IPS-18c (cell line): ENCODE results near the gene EIF4A3.

ENCODE experiments used
- H3K4me3 ChIP-seq: 2 replicates; pipeline ENCODE4 v1.7.0; 2013; ENCODE audit warnings: low read depth, mild to moderate bottlenecking, low read length, moderate library complexity; ENCODE audit not compliant: insufficient read depth
- H3K9me3 ChIP-seq: one replicate; pipeline ENCODE4 v1.6.1; 2013; ENCODE audit warnings: mild to moderate bottlenecking, low read length, moderate library complexity; ENCODE audit not compliant: control insufficient read depth, insufficient read depth

EIF4A3 gene

DNA sequence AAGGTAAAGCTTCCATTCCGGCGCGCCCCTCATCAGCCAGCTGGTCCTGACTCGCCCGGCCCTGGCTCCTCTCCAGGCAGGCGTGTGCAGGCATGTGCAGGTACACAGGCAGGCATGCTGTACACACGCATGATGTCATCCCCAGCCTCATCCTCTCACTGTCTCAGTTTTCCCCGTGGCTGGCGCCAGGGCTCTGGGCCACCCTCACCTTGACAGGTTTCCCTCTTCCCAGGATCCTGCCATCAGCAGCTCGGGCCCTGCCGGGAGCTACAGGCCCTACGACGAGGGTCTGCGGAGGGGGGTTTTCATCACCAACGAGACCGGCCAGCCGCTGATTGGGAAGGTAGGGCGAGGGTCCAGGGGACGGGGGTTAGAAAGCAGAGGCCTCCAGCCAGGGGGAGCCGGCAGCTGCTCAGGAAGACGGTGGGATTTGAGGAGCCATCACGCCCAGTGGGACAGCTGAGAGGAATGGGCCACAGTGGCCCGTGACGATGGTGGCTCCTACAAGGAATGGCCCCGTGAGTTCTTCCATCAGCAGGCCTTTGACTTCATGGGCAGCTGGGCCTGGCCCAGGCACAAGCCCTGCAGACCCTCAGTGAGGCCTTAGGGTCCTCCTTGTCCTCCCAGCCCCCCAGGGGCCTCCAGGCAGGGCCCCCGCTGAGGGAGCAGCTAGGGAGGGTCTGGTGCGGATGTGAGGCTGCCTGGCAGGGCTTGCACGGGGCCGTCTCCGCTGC is 37.0 kb downstream of the EIF4A3 start:
- H3K4me3 ChIP-seq = no peak overlapping the region
- H3K9me3 ChIP-seq = no peaks in the 10 kb centered on the region

DNA sequence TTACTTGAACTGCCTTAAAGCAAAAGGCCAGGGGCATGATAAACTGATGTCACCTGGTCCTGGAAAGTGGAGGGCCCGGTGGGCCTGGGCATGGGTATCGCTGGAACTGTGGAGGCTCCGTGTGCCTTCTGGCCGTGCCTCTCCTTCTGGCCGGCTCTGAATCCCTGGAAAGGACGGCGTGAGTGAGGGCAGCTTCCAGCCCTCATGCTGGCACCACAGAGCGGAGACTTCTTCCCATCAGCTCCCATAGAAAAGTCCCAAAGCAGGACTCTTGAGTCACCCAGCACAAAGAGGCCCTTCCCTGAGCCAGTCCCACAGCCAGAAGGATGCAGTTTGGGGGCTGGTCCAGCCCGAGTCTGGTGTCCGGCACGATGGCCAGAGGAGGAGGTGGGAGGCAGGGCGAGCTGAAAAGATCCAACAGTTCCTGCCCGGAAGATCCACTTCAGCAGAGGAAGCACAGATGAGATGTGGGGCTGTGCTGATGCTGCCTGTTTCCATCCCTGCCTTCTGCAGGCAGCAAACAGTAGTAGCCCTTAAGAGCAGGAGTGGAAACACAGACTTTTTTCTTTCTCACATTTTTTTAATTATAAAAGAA is 37.8 kb downstream of the EIF4A3 start:
- Histone ChIP-seq H3K4me3 (no peak overlapping the region), H3K9me3 (no peaks in the 10 kb centered on the region)

DNA sequence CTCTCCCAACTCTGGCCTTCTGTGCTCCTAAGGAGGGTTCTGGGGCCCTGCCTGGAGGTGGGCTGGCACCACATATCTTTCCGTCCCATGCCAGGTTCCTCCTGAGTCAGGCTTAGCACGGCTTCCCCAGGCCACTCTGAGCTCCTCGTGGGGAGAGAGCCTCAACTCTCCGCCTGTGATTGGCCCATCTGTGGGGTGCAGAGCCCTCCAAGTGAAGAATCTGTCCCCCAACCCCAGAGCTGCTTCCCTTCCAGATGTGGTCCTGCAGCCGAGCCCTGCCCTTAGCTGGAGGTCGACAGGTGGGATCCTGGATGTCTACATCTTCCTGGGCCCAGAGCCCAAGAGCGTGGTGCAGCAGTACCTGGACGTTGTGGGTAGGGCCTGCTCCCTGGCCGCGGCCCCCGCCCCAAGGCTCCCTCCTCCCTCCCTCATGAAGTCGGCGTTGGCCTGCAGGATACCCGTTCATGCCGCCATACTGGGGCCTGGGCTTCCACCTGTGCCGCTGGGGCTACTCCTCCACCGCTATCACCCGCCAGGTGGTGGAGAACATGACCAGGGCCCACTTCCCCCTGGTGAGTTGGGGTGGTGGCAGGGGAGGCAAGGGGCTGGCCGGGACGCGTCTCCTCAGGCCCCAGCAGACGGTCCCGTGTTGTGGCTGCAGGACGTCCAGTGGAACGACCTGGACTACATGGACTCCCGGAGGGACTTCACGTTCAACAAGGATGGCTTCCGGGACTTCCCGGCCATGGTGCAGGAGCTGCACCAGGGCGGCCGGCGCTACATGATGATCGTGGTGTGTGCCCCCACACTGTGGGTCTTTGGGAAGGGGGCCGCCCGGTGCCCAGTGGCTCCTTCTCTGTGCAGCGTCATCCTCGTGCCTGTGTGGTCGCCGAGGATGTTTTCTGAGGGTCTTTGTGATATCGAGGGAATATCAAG is 38.6 kb downstream of the EIF4A3 start:
- no peak overlapping the region for H3K4me3 ChIP-seq
- H3K9me3 ChIP-seq = no peaks in the 10 kb centered on the region

DNA sequence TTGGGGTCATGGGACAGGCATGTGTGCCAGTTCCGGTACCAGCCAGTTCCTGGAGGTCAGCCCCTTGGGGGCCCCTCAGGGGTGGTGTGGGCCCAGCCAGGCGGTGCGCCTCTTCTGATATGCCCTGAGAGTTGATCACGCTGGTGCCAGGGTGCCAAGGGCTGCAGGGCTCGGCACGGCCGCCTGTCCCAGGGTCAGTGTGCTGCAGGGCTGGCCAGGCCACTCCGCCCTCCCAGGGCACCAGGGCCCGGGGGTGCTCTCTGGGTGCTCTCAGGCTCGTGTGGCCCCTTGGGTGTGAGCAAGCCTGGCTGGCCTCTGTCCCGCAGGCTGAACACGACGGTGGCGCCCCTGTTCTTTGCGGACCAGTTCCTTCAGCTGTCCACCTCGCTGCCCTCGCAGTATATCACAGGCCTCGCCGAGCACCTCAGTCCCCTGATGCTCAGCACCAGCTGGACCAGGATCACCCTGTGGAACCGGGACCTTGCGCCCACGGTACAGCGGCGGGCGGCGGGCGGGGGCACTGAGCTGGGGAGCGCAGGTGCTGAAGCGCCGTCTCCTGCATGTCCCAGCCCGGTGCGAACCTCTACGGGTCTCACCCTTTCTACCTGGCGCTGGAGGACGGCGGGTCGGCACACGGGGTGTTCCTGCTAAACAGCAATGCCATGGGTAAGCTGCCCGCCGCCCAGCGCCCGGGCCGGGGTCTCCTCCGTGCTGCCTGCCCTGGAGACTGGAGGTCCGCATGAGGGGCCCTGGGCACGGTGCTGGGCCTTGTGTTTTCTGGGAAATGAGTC is 39.5 kb downstream of the EIF4A3 start:
- Histone ChIP-seq H3K9me3 (no peaks in the 10 kb centered on the region), H3K4me3 (no peak overlapping the region)

DNA sequence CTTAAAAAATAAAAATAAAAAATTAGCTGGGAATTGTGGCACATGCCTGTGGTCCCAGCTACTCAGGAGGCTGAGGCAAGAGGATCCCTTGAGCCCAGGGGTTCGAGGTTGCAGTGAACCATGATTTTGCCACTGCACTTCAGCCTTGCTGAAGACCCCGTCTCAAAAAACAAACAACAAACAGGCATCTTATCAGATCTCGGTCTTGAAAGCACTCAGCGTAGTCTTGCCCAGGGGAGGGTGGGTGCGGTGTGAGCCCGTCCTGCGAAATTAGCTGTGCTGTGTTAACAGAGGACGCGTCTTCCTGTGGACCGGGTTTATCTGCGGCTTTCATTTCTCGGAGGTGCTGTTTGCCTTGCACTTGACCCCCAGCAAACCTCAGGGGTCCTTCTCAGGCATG is 40.2 kb downstream of the EIF4A3 start:
- no peak overlapping the region for H3K4me3 ChIP-seq

DNA sequence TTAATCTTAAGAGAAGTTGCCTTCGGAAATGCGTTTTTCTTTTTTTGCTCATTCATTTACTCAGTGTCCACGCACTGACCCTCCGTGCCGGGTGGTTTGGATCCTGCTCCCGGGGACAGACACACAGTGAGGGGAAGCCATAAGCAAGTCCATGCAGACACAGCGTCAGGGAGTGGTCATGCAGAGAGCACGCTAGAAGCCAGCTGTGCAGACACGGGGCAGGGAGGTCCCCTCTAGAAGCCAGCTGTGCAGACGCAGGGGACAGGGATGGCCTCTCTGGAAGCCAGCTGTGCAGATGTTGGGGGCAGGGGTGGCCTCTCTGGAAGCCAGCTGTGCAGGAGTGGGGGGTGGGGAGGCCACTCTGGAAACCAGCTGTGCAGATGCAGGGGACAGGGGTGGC is 40.8 kb downstream of the EIF4A3 start:
- no peak overlapping the region for H3K4me3 ChIP-seq
- no peaks in the 10 kb centered on the region for H3K9me3 ChIP-seq

More for the DNA sequence above, 40.2 kb downstream of the EIF4A3 start:
- no peaks in the 10 kb centered on the region for H3K9me3 ChIP-seq

DNA sequence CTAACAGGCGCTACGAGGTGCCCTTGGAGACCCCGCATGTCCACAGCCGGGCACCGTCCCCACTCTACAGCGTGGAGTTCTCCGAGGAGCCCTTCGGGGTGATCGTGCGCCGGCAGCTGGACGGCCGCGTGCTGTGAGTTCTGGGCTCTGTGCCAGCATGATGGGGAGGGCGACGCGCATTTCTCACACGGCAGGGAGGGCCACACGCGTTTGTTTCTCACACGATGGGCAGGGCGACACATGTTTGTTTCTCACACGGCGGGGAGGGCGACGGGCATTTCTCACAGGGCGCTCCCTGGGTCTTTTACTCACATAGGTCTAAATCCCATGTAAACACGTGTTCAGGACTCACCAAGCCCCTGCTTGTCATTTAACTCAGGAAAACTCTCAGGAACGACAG is 41.2 kb downstream of the EIF4A3 start:
- H3K4me3 ChIP-seq = no peak overlapping the region
- no peaks in the 10 kb centered on the region for H3K9me3 ChIP-seq

DNA sequence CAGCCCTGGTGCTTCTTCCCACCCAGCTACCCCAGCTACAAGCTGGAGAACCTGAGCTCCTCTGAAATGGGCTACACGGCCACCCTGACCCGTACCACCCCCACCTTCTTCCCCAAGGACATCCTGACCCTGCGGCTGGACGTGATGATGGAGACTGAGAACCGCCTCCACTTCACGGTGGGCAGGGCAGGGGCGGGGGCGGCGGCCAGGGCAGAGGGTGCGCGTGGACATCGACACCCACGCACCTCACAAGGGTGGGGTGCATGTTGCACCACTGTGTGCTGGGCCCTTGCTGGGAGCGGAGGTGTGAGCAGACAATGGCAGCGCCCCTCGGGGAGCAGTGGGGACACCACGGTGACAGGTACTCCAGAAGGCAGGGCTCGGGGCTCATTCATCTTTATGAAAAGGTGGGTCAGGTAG is 42.0 kb downstream of the EIF4A3 start:
- no peak overlapping the region for H3K4me3 ChIP-seq
- no peaks in the 10 kb centered on the region for H3K9me3 ChIP-seq

DNA sequence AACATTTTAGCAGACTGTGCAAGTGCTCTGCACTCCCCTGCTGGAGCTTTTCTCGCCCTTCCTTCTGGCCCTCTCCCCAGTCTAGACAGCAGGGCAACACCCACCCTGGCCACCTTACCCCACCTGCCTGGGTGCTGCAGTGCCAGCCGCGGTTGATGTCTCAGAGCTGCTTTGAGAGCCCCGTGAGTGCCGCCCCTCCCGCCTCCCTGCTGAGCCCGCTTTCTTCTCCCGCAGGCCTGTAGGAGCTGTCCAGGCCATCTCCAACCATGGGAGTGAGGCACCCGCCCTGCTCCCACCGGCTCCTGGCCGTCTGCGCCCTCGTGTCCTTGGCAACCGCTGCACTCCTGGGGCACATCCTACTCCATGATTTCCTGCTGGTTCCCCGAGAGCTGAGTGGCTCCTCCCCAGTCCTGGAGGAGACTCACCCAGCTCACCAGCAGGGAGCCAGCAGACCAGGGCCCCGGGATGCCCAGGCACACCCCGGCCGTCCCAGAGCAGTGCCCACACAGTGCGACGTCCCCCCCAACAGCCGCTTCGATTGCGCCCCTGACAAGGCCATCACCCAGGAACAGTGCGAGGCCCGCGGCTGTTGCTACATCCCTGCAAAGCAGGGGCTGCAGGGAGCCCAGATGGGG is 42.5 kb downstream of the EIF4A3 start:
- H3K9me3 ChIP-seq = no peaks in the 10 kb centered on the region
- H3K4me3 ChIP-seq = no peak overlapping the region

DNA sequence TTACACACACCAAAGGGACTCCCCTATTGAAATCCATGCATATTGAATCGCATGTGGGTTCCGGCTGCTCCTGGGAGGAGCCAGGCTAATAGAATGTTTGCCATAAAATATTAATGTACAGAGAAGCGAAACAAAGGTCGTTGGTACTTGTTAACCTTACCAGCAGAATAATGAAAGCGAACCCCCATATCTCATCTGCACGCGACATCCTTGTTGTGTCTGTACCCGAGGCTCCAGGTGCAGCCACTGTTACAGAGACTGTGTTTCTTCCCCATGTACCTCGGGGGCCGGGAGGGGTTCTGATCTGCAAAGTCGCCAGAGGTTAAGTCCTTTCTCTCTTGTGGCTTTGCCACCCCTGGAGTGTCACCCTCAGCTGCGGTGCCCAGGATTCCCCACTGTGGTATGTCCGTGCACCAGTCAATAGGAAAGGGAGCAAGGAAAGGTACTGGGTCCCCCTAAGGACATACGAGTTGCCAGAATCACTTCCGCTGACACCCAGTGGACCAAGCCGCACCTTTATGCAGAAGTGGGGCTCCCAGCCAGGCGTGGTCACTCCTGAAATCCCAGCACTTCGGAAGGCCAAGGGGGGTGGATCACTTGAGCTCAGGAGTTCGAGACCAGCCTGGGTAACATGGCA is 43.4 kb downstream of the EIF4A3 start:
- no peaks in the 10 kb centered on the region for H3K9me3 ChIP-seq
- no peak overlapping the region for H3K4me3 ChIP-seq

DNA sequence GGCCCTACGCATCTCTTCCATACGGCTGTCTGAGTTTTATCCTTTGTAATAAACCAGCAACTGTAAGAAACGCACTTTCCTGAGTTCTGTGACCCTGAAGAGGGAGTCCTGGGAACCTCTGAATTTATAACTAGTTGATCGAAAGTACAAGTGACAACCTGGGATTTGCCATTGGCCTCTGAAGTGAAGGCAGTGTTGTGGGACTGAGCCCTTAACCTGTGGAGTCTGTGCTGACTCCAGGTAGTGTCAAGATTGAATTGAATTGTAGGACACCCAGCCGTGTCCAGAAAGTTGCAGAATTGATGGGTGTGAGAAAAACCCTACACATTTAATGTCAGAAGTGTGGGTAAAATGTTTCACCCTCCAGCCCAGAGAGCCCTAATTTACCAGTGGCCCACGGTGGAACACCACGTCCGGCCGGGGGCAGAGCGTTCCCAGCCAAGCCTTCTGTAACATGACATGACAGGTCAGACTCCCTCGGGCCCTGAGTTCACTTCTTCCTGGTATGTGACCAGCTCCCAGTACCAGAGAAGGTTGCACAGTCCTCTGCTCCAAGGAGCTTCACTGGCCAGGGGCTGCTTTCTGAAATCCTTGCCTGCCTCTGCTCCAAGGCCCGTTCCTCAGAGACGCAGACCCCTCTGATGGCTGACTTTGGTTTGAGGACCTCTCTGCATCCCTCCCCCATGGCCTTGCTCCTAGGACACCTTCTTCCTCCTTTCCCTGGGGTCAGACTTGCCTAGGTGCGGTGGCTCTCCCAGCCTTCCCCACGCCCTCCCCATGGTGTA is 44.1 kb downstream of the EIF4A3 start:
- H3K9me3 ChIP-seq = no peaks in the 10 kb centered on the region
- no peak overlapping the region for H3K4me3 ChIP-seq

DNA sequence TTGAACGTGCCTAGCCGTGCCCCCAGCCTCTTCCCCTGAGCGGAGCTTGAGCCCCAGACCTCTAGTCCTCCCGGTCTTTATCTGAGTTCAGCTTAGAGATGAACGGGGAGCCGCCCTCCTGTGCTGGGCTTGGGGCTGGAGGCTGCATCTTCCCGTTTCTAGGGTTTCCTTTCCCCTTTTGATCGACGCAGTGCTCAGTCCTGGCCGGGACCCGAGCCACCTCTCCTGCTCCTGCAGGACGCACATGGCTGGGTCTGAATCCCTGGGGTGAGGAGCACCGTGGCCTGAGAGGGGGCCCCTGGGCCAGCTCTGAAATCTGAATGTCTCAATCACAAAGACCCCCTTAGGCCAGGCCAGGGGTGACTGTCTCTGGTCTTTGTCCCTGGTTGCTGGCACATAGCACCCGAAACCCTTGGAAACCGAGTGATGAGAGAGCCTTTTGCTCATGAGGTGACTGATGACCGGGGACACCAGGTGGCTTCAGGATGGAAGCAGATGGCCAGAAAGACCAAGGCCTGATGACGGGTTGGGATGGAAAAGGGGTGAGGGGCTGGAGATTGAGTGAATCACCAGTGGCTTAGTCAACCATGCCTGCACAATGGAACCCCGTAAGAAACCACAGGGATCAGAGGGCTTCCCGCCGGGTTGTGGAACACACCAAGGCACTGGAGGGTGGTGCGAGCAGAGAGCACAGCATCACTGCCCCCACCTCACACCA is 44.8 kb downstream of the EIF4A3 start:
- H3K9me3 ChIP-seq = no peaks in the 10 kb centered on the region
- H3K4me3 ChIP-seq = peak overlapping the region; percentile 88

DNA sequence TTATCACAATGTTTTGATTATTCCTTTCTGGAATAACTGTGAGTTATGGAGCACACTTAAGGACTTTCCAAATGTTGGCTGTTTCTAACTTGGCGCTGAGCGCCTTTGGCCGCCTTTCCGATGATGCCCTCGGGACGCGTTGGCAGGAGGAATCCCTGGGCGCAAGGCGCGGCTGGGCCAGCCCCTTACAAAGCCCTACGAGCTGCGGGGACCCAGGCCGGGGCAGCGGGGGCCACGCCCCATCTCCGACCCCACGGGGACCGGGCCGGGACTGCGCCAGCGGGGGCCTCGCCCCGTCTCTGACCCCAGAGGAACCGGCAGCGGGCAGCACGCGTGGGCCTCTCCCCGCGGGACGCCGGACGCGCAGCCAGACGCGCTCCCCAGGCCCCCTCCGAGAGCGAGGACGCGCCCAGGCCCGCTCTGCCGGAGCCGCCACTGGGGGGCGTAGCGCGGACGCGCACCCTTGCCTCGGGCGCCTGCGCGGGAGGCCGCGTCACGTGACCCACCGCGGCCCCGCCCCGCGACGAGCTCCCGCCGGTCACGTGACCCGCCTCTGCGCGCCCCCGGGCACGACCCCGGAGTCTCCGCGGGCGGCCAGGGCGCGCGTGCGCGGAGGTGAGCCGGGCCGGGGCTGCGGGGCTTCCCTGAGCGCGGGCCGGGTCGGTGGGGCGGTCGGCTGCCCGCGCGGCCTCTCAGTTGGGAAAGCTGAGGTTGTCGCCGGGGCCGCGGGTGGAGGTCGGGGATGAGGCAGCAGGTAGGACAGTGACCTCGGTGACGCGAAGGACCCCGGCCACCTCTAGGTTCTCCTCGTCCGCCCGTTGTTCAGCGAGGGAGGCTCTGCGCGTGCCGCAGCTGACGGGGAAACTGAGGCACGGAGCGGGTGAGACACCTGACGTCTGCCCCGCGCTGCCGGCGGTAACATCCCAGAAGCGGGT is 45.6 kb downstream of the EIF4A3 start, which contains the start of gene GAA:
Gene GAA, plus strand, starts transcription at position 571 of the 935 bp plus-strand sequence. CDS start 3,006 bp downstream, outside the sequence.
- H3K9me3 ChIP-seq = no peaks in the 10 kb centered on the region
- H3K4me3 ChIP-seq = peak within 1 kb of the TSS; percentile 88

DNA sequence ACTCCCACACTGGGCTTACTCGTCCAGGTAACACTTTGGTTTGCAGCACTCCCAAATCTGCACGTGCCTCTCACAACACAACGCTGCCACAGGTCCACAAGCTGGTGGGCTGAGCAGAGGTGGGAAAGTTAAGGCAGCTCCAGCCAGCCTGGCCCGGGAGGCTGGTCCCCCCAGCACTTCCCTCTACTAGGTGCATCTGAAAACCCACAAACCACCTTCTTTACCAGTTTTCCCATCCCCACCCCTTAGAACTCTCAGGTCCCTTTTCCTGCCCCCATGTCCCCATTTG is 46.9 kb downstream of the EIF4A3 start:
- no peaks in the 10 kb centered on the region for H3K9me3 ChIP-seq
- no peak overlapping the region for H3K4me3 ChIP-seq
